RCC 7860 (cell line): ENCODE results near the gene ARHGAP45.

Source experiments
- DNase-seq: peaks from one replicate; pipeline ENCODE4 v3.0.0-alpha.2; 2015; ENCODE audit warnings: low spot score
- FAIRE-seq: peaks from 2 replicates; lab custom pipeline; 2012; peaks lifted over from hg19 to GRCh38; lab: Jason Lieb, UNC

ARHGAP45 gene

DNA sequence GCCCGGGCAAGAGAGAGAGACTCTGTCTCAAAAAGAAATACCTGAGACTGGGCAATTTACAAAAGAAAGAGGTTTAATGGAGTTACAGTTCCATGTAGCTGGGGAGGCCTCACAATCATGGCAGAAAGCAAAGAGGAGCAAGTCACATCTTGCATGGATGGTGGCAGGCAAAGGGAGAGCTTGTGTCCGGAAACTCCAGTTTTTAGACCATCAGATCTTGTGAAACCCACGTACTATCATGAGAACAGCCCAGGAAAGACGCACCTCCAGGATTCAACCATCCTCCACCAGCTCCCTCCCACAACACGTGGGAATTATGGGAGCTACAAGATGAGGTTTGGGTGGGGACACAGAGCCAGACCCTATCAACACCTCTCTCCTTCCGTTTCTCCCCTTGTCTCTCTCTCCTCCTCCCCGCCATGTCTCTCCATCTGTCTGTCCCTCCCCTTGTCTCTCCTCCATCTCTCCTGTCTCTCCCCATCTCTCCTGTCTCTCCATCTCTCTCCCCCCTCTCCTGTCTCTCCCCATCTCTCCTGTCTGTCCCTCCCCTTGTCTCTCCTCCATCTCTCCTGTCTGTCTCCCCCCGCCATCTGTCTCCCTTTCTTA, 18.2 kb downstream of the ARHGAP45 start:
- FAIRE-seq (no peak), DNase-seq (no peak)

DNA sequence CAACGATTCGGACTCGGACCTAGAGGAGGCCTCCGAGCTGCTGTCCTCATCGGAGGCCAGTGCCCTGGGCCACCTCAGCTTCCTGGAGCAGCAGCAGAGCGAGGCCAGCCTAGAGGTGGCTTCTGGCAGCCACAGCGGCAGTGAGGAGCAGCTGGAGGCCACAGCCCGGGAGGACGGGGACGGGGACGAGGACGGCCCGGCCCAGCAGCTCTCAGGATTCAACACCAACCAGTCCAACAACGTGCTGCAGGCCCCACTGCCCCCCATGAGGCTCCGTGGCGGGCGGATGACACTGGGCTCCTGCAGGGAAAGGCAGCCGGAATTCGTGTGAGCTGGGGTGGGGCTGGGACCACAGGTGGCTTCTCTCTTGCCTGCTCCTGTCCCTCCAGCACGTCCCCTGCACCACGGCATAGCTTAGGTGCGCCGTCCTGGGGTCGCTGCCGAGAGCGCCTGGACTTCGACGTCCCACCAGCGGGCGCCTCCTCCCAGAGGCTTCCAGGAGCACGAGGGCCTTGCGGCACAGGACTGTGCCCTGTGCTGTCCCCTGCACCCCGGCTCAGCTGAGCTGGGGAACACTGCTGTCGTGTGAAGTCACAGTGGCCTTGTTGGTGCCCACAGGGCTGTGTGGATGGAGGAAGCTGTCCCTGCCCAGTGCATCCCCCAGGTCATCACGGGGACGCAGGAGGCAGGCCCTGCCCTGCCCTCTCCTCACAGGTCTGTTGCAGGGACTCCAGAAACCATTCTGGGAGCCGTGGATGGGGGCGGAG, 18.9 kb downstream of the ARHGAP45 start:
- FAIRE-seq (no peak), DNase-seq (no peak)

DNA sequence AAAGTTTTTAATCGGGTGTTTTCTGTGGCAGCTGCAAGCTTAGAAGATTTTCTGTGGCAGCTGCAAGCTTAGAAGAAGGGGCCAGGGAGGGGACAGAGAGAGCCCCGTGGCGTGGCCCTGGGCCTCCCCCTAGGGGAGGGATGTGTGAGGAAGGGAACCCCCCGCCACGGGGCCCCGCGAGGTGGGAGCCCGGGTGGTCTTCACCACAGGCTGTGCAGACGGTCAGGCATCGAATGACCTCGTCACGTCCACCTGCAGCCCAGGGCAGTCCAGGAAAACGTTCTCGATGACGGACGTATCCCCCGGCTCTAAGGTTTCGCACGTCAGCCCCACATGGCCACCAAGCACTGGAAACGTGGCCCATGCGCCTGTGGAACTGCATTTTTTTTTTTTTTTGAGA, 19.6 kb downstream of the ARHGAP45 start:
- no peak for DNase-seq

DNA sequence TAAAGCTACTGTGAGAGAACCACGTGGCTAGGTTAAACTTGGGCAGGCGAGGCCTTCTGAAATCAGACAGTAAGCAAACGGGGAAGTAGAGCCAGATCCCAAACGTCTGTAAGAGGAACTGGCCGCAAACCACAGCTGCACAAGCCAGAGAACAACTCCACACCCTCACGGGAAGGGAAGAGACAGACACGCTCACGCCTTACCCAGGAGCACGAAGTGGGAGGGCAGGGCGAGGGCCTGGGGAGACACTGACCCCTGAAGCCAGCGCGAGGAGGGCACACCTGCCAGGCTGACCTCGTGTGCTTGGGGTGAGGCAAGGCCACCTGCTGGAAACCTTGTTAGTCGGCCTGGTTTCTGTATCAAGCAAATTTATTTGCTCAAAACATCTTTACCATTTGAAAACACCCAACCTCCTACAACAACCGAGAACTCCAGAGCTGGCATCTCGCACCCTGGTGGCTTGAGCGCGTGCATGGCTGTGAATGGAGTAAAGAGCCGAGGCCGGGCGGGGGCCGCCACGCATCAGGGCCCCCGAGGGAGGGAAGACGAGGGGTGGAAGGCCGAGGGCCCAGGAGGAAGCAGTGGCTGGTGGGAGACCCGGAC, 20.9 kb downstream of the ARHGAP45 start:
- FAIRE-seq (no peak), DNase-seq (no peak)

More for the DNA sequence above, 19.6 kb downstream of the ARHGAP45 start:
- no peak for FAIRE-seq

DNA sequence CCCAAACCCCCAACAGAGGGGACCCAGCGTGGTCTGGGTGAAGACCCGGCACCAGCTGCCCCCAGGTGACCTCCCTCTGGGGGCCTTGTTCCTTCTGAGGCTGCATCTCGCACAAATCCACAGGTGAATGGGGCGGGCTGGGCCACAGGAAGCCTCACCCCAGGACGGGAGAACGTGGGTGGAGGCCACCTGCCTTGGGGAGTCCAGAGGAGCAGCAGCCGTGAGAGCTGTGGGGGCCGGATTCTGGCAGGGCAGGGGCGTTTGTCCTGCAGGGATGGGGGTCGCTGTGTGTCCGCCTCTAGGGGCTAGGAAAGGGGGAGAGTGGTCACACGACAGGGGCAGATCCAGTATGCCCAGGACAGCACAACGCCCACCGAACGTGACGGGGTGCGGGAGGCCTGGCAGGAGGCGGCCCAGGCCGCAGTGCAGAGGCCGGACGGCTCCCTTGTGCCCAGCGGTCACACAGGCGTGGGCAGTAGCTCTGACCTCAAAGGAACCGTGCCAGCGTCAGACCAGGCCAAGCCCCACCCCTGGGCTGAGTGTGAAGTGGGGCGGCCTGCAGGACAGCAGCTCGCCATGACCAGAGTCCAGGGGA, 21.5 kb downstream of the ARHGAP45 start:
- FAIRE-seq (no peak), DNase-seq (no peak)

DNA sequence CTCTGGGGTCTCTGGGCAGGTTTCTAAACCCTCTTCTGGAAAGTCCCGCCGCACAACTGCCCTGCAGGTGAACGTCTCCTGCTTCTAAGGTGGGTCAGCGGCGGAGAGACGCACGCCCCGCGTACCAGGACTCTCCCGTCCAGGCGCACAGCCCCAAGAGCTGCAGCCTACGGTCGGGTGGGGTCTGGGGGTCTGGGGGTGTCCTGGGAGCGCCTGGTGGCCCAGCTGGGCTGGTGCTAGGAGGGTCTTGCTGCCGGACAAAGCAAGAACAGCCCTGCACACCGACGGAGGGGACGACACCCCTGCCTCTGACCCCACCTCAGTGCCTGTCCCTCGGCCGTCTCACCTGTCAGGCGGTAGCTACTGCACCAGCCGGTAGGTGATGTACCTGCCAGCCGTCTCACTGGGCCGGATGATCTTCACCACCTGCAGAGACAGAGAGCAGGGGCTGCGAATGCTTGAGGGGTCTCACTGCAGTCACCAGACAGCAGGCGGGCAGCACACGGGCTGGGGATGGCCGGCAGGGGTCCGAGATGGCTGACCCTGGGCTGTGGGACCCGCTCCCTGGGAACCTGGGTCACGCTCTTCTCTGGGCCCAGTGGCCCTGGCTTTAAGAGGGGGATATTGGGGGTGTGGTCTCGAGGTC, 22.3 kb downstream of the ARHGAP45 start:
- no peak for FAIRE-seq
- DNase-seq, result no peak

DNA sequence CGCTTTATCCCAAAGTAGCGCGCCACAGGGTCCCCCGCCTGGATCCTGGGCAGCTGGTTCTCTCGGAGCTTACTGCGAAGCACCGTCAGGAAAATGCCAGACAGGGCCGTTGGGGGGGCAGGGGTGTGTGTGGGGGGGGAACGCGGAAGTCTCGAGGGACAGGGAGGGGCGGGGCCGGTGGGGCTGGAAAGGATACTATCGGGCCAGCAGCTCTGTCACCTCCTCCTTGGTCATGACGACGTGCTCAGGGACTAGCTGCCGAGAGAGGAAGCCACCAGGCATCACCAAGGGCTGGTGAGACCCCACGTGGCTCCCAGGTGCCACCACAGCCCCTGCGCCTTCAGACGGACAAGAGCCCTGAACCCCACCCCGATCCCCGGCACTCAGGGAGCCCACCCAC, 22.9 kb downstream of the ARHGAP45 start:
- FAIRE-seq, result no peak
- DNase-seq, result no peak

DNA sequence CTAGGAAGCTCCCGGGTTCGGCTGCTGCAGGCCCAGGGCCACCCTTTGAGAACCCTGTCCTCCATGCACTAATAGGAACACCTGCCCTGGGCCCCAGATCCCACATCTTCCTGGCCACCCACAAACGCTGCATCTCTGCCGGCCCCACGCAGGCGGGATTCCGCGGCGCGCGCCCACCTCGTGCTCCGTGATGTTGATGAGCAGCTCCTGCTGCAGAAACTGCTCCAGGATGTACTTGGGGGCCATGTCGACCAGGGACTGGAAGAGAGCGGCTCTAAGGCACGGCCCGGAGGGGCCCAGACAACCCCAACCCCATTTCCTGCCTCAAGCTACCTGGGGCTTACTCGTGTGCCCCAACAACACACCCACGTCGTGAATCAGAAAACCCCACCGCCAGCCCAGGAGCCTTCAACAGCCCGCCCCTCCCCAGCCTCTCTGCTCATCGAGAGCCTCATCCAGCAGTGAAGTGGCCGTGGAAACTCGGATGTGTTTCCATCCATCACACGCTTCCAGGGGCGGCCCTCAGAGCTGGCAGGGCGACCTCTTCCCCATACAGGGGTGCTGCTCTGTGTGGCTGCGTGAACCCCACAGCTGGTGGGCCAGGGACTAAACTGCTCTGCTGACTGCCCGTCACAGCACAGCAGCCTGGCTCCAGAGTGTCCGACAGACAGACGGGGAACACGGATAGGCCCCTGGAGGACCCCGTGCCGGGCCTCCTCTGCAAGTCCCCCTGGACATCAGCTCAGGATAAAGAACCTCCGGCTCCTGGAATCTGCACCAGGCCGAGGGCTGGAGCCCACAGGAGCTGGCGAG, 24.0 kb downstream of the ARHGAP45 start:
- DNase-seq (no peak), FAIRE-seq (no peak)

DNA sequence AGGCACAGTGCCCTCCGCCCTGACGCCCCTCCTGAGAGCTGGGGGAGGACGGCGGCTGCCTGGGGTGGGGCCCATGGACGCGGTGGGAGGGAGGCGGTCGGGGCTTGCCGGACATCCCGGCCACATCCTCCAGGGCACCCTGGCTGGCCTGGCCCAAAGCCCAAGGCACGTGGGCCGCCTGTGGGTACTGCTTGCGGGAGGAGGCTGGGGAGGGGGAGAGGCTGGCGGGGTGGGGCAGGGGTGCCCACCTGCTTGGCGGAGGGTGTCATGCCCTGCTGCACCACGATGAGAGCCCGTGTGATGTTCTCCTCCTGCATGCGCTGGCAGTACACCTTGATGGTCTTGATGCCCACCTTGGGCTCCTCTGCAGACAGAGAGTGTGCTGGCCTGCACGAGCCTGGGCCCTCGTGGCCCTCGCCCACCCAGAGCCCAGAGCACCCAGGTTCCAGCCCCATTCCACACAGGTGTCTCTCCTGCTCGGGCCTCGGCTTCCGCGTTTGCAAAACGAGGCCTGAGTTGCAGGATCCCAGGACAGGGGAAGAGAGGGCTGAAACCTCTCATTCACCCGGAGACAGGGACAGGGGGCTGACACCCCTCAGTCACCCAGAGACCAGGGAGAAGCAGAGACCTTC, 24.7 kb downstream of the ARHGAP45 start:
- DNase-seq (no peak), FAIRE-seq (no peak)

DNA sequence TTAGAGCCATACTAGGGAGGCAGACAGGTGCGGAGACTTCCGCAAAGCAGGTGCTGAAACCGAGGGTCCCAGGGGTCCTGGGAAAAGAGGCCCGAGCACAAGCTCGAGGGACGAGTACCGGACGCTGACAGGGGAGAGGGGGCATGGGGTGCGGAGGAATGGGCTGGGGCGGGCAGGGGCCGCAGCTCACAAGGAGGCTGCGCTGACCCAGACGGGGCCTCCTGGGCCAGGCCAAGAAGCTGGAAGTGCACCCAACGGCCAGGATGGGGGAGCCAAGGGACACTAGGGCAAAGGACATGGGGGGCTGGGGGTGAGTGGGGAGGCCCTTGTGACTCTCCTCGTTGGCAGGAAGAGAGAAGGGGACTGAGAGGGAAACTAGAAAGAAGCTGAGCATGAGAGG, 26.4 kb downstream of the ARHGAP45 start:
- FAIRE-seq, result no peak
- no peak for DNase-seq

DNA sequence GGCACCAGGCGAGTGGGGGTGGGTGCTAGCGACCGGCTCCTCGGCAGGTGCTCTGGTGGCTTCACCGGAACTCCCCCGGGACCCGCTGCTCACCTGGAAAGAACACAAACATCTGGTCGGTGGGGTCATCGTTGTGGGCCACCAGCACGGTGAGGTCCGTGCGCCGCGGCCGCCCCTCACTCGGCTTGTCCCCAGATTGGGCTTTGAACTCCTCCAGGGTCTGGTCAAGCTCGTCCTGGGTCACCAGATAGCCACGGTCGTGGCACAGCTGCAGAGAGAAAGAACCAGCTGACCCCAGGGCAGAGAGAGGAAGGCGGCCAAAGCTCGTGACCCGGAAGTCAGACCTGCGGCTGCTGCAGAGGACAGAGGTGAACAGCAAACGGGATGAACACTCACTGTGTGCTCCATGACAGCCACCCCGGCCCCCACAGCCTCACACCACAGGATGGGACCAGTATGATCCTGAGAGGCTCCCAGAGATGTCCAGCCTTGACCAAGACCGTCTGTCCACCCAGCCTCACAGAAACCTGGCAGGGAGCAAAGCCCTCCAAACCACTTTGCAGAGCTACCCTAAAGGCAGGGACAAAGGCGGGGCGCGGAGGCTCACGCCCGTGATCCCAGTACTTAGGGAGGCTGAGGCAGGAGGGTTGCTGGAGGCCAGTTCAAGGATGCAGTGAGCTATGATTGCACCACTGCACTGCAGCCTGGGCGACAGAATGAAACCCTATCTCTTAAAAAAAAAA, 27.0 kb downstream of the ARHGAP45 start:
- no peak for FAIRE-seq
- no peak for DNase-seq

DNA sequence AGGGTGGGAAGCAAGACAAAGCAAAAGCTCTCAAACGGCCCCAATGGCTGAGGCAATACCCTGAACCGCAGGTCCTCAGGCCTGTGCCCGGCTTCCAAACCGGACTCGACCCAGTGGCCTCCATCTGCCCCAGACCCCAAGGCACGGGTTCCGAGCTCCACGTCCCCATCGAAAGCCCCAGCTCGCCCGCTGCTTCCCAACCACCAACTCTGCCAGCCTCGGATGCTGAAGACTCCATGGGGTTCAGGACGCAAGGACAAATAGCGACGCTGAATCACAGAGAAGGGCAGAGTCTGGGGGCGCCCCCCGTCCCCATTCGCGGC, 27.6 kb downstream of the ARHGAP45 start:
- DNase-seq (no peak), FAIRE-seq (no peak)

DNA sequence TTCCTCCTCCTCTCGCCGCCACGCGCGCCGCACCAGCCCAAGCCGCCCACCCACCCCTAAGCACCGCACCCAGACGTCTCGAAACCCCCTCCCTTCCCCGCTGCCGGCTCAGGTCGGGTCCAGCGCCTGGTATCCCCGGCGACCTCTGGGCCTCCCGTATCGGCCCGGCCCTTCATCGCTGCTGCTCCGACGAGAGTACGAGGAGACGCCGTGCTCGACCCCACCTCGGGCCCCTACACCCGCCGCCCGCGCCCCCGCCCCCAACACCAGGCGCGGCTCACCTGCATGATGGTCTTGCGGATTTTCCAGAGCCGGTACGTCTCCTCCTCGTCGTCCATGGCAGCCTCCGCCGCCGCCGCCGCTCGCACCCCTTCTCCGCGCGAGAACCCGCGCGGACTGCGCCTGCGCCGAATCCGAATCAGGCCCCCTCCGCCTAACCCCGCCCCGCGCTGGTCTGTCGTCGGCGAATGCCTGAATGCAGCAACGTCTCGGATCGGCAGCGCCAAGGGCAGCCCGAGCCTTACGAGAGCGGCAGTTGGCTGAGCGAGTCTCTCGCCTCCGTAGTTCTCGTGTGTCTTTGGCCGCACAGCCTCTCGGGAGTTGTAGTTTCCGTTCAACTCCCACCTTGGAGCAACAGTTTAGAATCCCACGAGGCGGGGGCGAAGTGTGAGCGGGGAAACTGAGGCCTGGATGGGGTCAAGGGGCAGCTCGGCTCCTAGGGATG, 28.2 kb downstream of the ARHGAP45 start, which contains the start of gene POLR2E:
POLR2E (minus strand) TSS at position 398 of the 724 bp plus-strand sequence; CDS start at position 338, 60 bp downstream.
- peak; percentile 86 for FAIRE-seq
- DNase-seq, result peak; percentile 97

DNA sequence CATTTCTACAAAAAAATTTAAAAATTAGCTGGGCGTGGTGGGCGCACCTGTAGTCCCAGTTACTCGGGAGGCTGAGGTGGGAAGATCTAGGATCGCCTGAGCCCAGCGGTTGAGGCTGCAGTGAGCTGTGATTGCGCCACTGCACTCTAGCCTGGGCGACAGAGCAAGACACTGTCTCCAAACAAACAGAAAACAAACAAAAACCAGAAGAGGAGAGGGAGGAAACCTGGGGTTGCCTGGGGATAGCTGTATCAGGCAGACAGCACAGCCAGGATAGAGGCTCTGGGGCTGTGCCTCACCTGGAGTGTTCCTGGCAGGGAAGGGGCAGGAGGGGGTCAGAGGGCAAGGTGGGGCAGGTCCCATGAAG, 30.8 kb downstream of the ARHGAP45 start:
- FAIRE-seq (no peak), DNase-seq (no peak)

DNA sequence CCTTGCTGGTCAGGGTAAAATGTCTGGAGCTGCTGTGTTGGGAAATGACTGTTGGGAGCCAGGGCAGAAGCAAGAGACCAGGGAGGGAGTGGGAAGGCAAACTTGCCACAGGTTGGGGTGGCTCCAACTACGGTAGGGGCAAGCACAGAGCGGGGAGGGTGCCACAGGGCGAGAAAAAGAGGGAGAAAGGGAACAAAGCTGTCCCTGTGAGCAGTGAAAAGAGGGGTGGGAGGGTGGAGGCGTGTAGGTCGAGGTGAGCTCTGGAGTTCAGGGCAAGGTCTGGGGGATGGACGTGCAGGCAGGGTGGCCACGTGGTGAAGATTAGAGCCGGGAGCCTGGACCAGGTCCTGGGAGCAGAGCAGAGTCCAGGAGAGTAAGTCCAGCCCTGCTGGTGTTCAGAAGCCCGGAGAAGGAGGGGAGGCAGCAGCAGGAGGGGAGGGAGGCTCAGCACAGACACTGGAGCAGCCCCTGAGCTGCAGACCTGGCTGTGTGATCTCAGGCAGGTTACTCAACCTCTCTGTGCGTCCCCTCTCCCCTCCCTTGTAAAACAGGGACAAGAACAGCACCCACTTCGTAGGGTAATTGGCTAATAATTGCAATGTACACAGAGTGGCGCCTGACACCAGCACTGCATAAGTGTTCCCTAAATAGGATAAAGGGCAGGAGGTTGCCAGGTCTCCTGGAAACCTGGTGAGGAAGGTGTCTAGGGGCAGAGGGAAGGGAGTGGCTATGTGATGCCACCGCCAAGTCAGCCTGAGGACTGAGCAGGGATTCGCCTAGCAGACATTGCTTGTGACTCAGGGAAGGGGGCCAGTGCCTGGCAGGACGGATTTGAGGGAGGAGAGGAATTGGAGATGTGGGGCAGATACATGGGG, 31.4 kb downstream of the ARHGAP45 start:
- no peak for FAIRE-seq

DNA sequence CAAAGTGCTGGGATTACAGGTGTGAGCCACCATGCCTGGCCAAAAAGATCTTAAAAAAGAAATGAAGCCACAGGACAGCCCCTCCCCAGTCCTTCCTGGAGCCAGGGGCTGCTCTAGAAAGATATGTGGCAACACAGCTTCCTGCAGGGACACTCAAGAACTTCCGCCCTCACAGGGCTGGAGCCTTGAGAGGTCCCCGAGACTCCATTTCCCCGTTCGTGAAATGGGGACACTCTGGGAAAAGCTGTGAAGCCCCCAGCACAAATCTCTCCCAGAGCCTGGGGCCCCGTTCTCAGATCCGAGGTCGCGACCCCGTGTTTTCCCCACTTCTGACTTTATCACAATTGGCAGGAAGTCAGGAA, 34.4 kb downstream of the ARHGAP45 start:
- DNase-seq, result no peak

More for the DNA sequence above, 31.4 kb downstream of the ARHGAP45 start:
- DNase-seq, result no peak

DNA sequence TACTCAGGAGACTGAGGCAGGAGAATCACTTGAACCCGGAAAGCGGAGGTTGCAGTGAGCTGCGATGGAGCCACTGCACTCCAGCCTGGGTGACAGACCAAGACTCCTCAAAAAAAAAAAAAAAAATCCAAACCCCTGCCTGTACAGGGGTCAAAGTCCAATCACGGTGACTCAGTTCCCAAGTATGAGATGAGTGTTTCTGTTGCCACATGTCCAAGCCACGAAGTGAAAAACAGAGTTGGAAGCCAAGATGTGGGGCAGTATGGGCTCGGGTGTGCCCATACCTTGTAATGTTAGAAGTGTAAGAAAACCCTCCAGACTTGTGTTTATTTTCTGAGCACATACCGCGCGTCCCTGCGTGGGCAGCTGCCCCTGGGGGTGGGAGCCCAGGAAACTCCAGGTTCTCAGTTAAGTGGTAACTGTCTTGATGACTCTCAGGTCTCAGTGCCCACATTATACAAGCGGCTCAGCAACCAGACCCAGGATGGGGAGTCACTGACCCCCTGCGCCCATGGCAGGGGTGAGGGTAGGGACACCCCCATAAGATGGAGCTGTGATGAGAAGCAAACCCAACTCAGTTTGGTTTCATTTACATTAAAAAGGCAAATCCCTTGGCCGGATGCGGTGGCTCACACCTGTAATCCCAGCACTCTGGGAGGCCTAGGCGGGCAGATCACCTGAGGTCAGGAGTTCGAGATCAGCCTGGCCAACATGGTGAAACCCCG, 35.6 kb downstream of the ARHGAP45 start:
- FAIRE-seq, result peak; percentile 98
- DNase-seq, result peak; percentile 100

More for the DNA sequence above, 34.4 kb downstream of the ARHGAP45 start:
- no peak for FAIRE-seq
